Measurements from ENCODE around the gene METTL24. TPM values are rescaled to one million over a fixed set of nuclear protein-coding genes. Genes with fewer than 3 reads are reported as not detected.
A peak's percentile ranks its signal among the peaks of the same experiment; 100 is the strongest.

METTL24 gene
- total RNA-seq, 3 donors from 2014 or later, result not detected

DNA sequence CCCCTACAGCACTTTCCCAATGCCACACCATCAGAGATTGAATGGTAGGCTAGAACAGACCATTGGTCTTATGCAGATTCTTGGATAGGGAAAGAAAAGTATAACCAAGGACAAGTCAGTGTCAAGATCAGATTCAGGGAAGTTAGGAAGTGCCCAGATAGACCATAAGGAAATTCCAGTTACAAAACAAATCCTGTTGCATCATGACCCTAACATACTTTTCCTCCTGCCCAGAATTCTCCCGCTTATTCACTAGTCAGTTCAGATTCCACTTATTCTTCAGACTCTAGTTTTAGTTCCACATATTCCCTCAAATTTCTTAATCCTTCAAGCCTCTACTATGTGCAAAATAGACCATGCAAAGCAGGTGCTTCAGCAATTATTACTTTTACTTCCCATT, 20.7 kb downstream of the METTL24 start:
- Mint-ChIP-seq H3K27me3 (ENCODE audit: low read depth) (peaks cover 11% of the 10 kb centered on the region), H3K9me3 (no peaks in the 10 kb centered on the region), H3K36me3 (ENCODE audit: insufficient read depth) (no peaks in the 10 kb centered on the region), H3K4me3 (no peak overlapping the region), H3K4me1 (ENCODE audit: low read depth) (no peaks in the 10 kb centered on the region)
- ATAC-seq (no peak), DNase-seq (no peak)

DNA sequence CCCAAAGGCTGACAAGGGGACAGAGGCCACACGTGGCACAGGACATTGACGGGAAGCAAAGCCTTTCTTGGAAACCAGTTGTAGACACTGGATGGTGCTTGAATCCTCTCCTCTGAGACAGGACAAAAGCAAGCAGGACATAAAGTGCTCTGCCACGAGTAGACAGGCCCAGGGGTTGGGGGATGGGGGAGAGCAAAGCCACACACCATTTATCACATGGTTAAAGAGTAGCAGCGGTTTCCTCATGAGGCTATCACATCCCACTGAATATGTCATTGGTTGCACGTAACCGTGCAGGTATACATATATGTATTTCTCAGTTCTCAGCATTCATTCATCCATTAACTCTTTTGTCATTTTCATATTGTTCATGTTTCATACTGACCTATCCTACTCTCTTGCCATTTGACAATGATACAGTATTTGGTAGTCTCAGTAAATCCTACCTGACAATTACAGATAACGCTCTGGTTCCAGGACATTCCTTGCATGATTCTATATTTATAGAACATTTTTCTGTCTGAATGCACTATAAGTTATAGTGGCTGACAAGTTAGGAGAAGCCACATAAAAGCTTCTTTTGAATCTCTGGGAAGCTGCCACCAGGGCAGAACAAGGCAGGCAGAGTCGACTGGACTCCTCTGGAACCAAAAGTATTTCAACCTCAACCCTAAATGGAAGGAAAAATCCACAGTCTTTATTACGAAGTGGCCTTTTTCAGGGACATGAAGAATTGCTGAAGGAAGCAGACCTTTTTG, 23.5 kb downstream of the METTL24 start:
- peaks cover 8% of the 10 kb centered on the region for H3K27me3 Mint-ChIP-seq (ENCODE audit: low read depth)
- no peak for DNase-seq
- H3K9me3 Mint-ChIP-seq, result no peaks in the 10 kb centered on the region
- ATAC-seq, result peak in 1 of 2 donors; percentile 46
- no peak overlapping the region for H3K4me3 Mint-ChIP-seq
- no peaks in the 10 kb centered on the region for H3K4me1 Mint-ChIP-seq (ENCODE audit: low read depth)
- no peaks in the 10 kb centered on the region for H3K36me3 Mint-ChIP-seq (ENCODE audit: insufficient read depth)

DNA sequence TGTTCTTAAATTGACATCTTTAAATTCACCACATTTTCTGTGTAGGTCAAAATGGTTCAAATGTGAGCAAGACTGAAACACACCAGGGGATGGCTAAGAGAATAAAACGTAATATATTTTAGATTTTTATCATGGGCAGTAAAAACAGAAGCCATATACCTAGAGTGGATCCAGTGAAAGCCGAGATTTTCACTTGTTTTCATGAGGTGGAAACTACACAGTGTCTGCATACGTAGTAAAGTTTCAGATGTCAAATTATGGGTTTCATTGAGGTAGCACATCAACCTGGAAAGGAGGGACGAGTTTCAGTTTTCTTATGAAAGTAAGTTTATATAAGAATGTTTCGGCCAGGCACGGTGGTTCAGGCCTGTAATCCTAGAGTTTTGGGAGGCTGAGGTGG, 25.9 kb downstream of the METTL24 start:
- ATAC-seq, result no peak
- H3K4me3 Mint-ChIP-seq, result no peak overlapping the region
- H3K27me3 Mint-ChIP-seq (ENCODE audit: low read depth), result peaks cover 8% of the 10 kb centered on the region
- no peaks in the 10 kb centered on the region for H3K9me3 Mint-ChIP-seq
- H3K4me1 Mint-ChIP-seq (ENCODE audit: low read depth), result no peaks in the 10 kb centered on the region
- DNase-seq, result no peak
- no peaks in the 10 kb centered on the region for H3K36me3 Mint-ChIP-seq (ENCODE audit: insufficient read depth)

DNA sequence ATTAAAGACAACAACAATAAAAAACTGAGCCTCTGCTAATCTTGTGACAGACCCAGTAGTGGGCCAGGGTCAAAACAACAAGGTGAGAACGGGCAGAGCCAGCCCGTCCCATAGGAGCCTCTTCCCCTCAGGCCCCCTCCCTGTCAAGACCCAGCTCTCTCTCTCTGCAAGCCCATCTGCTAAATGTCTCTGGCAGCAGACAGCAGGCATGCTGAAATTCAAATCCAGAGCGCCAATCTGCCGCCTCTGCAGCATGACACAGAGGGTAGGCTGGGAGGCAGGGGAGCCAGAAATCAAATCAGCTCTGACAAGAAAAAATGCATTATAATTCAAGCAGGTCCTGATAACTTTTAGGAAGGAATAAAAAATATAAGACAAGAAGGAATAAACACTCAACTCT, 26.3 kb downstream of the METTL24 start:
- Mint-ChIP-seq H3K4me3 (no peak overlapping the region), H3K27me3 (ENCODE audit: low read depth) (peaks cover 8% of the 10 kb centered on the region), H3K36me3 (ENCODE audit: insufficient read depth) (no peaks in the 10 kb centered on the region), H3K4me1 (ENCODE audit: low read depth) (no peaks in the 10 kb centered on the region), H3K9me3 (no peaks in the 10 kb centered on the region)
- ATAC-seq (no peak), DNase-seq (no peak)

DNA sequence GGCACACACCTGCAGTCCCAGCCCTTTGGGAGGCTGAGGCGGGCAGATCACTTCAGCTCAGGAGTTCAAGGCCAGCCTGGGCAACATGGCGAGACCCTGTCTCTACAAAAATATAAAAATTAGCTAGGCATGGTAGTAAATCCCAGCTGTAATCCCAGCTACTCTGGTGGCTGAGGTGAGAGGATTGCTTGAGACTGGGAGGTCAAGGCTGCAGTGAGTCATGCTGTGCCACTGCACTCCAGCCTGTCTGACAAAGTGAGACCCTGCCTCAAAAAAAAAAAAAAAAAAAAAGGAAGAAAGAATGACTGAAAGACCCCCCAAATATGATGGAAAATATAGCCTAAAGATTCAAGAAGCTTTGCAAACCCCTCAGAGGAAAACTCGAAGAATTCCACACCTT, 26.8 kb downstream of the METTL24 start:
- H3K27me3 Mint-ChIP-seq (ENCODE audit: low read depth), result peaks cover 5% of the 10 kb centered on the region
- H3K4me1 Mint-ChIP-seq (ENCODE audit: low read depth), result no peaks in the 10 kb centered on the region
- ATAC-seq, result no peak
- no peaks in the 10 kb centered on the region for H3K36me3 Mint-ChIP-seq (ENCODE audit: insufficient read depth)
- no peaks in the 10 kb centered on the region for H3K9me3 Mint-ChIP-seq
- H3K4me3 Mint-ChIP-seq, result no peak overlapping the region
- no peak for DNase-seq

DNA sequence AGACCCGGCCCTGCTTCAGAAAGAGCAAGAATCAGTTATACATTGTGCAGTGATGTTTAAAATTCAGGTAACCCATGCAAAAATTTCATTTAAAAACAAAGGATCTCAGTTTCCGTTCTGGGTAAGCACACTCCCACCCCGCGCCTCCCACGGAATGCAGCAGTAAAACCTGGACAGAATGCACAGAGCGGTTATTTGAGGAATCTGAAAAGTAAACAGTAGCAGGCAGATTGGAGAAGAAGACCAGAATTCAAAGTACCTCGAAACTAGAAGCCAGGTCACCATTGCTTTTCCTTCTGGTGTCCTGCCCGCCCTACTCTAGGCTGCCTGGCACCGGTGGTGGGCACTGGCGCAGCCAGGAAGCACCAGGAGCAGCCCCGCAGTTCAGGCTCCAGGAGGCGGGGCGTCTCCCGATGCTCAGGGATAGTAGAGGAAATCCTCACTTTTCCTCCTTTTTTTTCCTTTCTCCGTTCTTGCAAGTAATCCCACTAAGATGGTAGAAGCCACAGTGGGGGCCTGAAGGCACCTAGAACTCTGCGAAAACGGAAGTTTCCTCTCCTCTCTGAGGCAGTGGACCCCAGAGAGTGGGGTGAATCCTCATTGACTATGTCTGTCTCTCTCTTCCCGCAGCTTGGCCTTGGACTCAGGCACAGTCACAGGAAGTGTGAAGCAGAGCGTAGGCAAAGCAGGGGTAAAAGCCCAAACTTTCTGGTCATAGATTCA, 28.3 kb downstream of the METTL24 start:
- no peak overlapping the region for H3K4me3 Mint-ChIP-seq
- H3K27me3 Mint-ChIP-seq (ENCODE audit: low read depth), result peaks cover 5% of the 10 kb centered on the region
- ATAC-seq (no peak), DNase-seq (no peak)
- no peaks in the 10 kb centered on the region for H3K36me3 Mint-ChIP-seq (ENCODE audit: insufficient read depth)
- no peaks in the 10 kb centered on the region for H3K9me3 Mint-ChIP-seq
- H3K4me1 Mint-ChIP-seq (ENCODE audit: low read depth), result no peaks in the 10 kb centered on the region

DNA sequence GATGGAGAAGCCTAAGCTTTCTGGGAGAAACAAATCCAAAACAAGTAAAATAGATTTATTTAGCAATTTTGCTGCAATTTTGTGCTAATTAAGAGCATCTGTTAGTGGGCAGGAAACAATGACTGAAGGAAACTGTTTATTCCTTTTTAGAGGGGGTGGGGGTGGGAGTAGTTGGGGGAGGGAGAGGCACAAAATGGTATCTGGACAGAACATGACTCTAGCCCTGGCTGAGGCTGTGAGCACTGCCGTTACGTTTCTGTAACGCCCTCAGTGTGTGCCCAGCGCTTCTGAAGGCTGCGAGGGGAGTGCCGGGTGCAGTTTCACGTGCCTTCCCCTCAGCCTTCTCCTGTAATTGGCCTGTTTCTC, 28.8 kb downstream of the METTL24 start:
- peaks cover 3% of the 10 kb centered on the region for H3K27me3 Mint-ChIP-seq (ENCODE audit: low read depth)
- no peaks in the 10 kb centered on the region for H3K9me3 Mint-ChIP-seq
- no peak overlapping the region for H3K4me3 Mint-ChIP-seq
- DNase-seq, result no peak
- no peaks in the 10 kb centered on the region for H3K36me3 Mint-ChIP-seq (ENCODE audit: insufficient read depth)
- no peak for ATAC-seq
- no peaks in the 10 kb centered on the region for H3K4me1 Mint-ChIP-seq (ENCODE audit: low read depth)

DNA sequence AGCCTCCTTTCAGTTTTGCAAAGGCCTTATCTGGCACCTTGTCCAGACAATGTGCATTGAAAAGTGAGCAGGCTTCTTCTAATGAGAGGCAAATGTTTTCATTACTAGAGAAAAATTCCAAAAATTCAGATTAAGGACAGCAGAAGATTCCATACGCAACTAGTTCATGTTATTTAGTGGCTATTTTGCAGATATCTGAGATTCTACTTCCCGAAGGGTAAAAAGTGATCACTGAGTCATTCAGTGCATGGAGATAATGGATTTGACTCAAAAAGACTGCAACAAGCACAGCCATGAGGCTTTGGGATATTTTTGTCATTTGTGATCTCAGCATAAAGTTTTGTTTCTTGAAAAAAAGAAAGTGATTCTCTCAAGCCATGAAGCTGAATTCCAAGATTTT, 29.9 kb downstream of the METTL24 start:
- ATAC-seq (no peak), DNase-seq (no peak)
- Mint-ChIP-seq H3K27me3 (ENCODE audit: low read depth) (peaks cover 3% of the 10 kb centered on the region), H3K9me3 (no peaks in the 10 kb centered on the region), H3K4me3 (no peak overlapping the region), H3K4me1 (ENCODE audit: low read depth) (no peaks in the 10 kb centered on the region), H3K36me3 (ENCODE audit: insufficient read depth) (no peaks in the 10 kb centered on the region)

DNA sequence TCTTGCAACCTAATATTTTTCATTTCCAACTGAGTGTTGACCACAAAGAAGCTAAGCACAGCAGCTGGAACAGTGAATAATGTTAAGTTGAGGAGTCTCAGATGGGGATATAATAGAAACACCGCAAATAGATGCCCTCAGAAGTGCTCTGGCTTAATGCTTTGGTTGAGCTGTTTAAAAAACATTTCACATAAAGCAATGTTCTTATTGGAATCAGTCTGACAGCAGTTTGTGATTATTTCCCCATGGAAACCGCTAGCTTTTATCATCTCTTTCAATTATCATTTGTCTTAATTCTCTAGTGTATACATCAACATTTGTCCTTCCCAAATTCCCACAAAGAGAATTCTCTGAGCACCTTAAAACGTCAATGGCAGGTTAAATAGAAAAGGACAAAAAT, 30.8 kb downstream of the METTL24 start:
- DNase-seq (no peak), ATAC-seq (no peak)
- H3K9me3 Mint-ChIP-seq, result no peaks in the 10 kb centered on the region
- no peak overlapping the region for H3K4me3 Mint-ChIP-seq
- H3K4me1 Mint-ChIP-seq (ENCODE audit: low read depth), result no peaks in the 10 kb centered on the region
- no peaks in the 10 kb centered on the region for H3K36me3 Mint-ChIP-seq (ENCODE audit: insufficient read depth)
- H3K27me3 Mint-ChIP-seq (ENCODE audit: low read depth), result peaks cover 1% of the 10 kb centered on the region

DNA sequence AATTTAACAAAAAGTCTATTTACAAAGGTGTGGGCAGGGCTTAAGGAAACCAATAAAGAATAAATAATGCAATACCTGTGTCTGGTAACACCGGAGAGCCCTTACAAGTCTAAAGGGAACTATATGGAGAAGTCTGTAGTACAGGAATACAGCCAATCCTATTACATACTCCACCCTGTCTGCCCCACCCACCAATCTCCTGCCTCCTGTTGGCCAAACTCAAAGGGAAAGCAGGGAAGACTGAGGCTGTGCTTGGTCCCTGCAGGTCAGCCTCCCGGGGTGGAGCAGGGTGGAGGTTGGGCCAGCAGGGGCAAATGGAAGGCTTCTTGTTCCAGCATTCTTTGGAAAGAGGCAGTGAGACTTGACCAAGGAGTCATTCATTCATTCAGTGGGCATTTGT, 31.5 kb downstream of the METTL24 start:
- H3K27me3 Mint-ChIP-seq (ENCODE audit: low read depth), result no peaks in the 10 kb centered on the region
- H3K4me1 Mint-ChIP-seq (ENCODE audit: low read depth), result no peaks in the 10 kb centered on the region
- no peak overlapping the region for H3K4me3 Mint-ChIP-seq
- H3K9me3 Mint-ChIP-seq, result no peaks in the 10 kb centered on the region
- ATAC-seq (no peak), DNase-seq (no peak)
- H3K36me3 Mint-ChIP-seq (ENCODE audit: insufficient read depth), result no peaks in the 10 kb centered on the region

DNA sequence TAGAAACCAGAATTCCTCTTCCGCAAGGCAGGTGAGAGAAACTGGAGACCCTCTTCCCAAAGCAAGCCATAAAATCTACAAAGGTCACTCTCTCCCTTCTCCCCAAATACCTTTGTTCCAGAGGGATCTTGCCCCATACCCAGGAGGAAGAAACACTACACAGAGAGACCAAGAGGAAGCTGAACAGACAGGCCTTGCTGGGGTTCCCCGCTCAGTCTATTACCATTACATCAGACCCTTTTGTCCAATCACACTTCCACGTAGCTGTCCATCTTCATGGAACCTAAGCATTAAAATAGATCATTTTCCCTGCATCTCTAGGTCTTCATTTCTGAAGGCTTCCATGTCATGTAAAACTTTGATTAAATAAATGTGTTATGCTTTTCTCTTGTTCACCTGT, 32.1 kb downstream of the METTL24 start:
- Mint-ChIP-seq H3K36me3 (ENCODE audit: insufficient read depth) (no peaks in the 10 kb centered on the region), H3K27me3 (ENCODE audit: low read depth) (no peaks in the 10 kb centered on the region), H3K4me3 (no peak overlapping the region), H3K4me1 (ENCODE audit: low read depth) (no peaks in the 10 kb centered on the region), H3K9me3 (no peaks in the 10 kb centered on the region)
- no peak for DNase-seq
- no peak for ATAC-seq

DNA sequence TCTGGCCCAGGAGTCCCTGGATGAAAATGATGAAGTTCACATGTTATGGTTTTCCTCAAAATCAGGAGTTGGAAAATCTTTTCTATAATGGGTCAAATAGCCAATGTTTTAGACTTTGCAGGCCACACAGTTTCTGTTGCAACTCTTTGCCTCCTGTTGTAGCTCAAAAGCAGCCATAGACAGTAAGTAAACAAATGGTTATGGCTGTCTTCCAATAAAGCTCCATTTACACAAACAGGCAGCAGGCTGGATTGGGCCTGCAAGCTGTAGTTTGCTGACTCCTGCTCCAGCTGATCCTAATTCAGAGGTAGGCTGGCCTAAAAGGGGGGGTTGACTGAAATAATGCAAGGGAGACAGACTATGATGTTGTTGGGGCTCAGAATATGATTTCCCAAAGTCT, 33.0 kb downstream of the METTL24 start:
- no peak for ATAC-seq
- no peak for DNase-seq
- Mint-ChIP-seq H3K27me3 (ENCODE audit: low read depth) (no peaks in the 10 kb centered on the region), H3K9me3 (no peaks in the 10 kb centered on the region), H3K4me1 (ENCODE audit: low read depth) (no peaks in the 10 kb centered on the region), H3K4me3 (no peak overlapping the region), H3K36me3 (ENCODE audit: insufficient read depth) (no peaks in the 10 kb centered on the region)

DNA sequence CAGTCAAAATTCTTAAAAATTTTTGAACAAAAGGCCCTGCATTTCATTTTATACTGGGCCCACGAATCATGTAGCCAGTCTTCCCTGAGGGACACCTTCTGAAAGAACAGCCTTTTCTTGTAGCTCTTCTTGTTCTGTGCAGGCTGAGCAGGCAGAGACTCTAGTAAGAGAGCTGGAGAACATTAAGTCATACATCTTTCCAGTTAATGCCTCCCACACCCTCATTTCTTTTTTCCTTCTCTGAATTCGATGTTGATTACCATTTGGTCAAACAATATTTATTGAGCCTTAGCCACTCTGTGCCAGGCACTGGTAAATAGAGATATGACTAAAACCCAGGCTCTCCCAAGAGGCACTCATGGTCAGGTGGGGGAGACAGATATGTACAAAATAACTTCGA, 33.6 kb downstream of the METTL24 start:
- Mint-ChIP-seq H3K36me3 (ENCODE audit: insufficient read depth) (no peaks in the 10 kb centered on the region), H3K4me3 (no peak overlapping the region), H3K4me1 (ENCODE audit: low read depth) (no peaks in the 10 kb centered on the region), H3K9me3 (no peaks in the 10 kb centered on the region), H3K27me3 (ENCODE audit: low read depth) (peaks cover 2% of the 10 kb centered on the region)
- ATAC-seq, result no peak
- DNase-seq, result no peak

DNA sequence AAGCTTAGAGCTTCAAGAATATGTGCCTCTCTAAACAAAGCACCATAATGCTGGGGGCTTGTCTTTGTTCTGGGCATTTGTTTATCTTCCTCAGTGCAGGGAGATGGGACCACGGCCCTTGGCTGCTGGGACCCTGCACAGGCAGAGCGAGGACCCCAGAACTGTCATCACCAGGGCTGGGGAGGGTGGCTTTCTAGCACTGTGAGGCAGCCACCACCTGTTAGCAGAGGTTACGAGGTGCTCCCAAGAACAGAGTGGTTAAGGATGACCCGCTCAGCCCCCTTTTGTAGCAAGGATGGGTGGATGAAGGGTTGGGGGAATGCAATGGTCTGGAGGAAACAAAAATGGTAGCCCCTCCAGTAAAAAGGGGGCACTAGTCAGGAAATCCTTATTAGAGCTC, 34.9 kb downstream of the METTL24 start:
- no peak overlapping the region for H3K4me3 Mint-ChIP-seq
- H3K36me3 Mint-ChIP-seq (ENCODE audit: insufficient read depth), result no peaks in the 10 kb centered on the region
- DNase-seq (no peak), ATAC-seq (no peak)
- peaks cover 2% of the 10 kb centered on the region for H3K27me3 Mint-ChIP-seq (ENCODE audit: low read depth)
- H3K4me1 Mint-ChIP-seq (ENCODE audit: low read depth), result no peaks in the 10 kb centered on the region
- H3K9me3 Mint-ChIP-seq, result no peaks in the 10 kb centered on the region

DNA sequence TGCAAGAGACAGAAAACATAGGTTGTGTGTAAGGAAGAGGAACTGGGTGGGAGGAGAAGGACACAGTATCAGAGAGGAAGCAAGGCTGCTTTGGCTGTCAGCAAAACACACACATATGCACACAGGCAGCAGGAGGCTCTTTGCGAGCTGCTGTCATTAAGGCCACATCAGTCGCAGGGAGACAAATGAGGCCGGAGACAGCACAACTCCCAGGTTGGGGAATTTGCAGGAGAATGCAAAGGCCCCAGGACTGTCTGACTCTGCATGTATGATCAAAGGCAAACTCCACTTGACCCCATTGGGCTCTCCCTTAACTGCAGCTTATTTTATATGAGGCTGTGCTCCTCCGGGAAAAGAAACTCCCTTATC, 35.3 kb downstream of the METTL24 start:
- no peaks in the 10 kb centered on the region for H3K4me1 Mint-ChIP-seq (ENCODE audit: low read depth)
- H3K36me3 Mint-ChIP-seq (ENCODE audit: insufficient read depth), result no peaks in the 10 kb centered on the region
- no peaks in the 10 kb centered on the region for H3K9me3 Mint-ChIP-seq
- DNase-seq (no peak), ATAC-seq (no peak)
- H3K4me3 Mint-ChIP-seq, result no peak overlapping the region
- peaks cover 2% of the 10 kb centered on the region for H3K27me3 Mint-ChIP-seq (ENCODE audit: low read depth)

Measured in activated T-cell treated with anti-CD3 and anti-CD28 coated beads, Interleukin-2, amount 50 U/mL, for 4 hours (primary cell).